Esophagus (tissue), 2 donors: Measurements from ENCODE around the gene XXYLT1. TPM values are rescaled to one million over a fixed set of nuclear protein-coding genes. Genes with fewer than 3 reads are reported as not detected.

Source experiments
- H3K27ac ChIP-seq, 2 donors: one replicate each; pipeline ENCODE4 v1.5.1; 2013; ENCODE audit warnings: low read depth in 2 of 2, mild to moderate bottlenecking in 2 of 2, inconsistent platforms in 1 of 2, low read length in 1 of 2, moderate library complexity in 1 of 2
- H3K27me3 ChIP-seq, 2 donors: one replicate each; pipeline ENCODE4 v1.6.1; 2013; ENCODE audit warnings: low read length in 2 of 2, control low read depth in 1 of 2, mild to moderate bottlenecking in 1 of 2; ENCODE audit not compliant: insufficient read depth in 2 of 2, control insufficient read depth in 1 of 2
- H3K36me3 ChIP-seq, 2 donors: one replicate each; pipeline ENCODE4 v1.6.1; 2013; ENCODE audit warnings: low read length in 1 of 2; ENCODE audit not compliant: control insufficient read depth in 2 of 2, insufficient read depth in 2 of 2
- H3K4me1 ChIP-seq, 2 donors: one replicate each; pipeline ENCODE4 v1.6.1; 2013; ENCODE audit warnings: low read length in 1 of 2; ENCODE audit not compliant: control insufficient read depth in 2 of 2, insufficient read depth in 2 of 2
- H3K4me3 ChIP-seq, 2 donors: one replicate each; pipeline ENCODE4 v1.5.1; 2013; ENCODE audit warnings: low read length in 2 of 2, mild to moderate bottlenecking in 2 of 2, low read depth in 1 of 2, moderate library complexity in 1 of 2
- H3K9me3 ChIP-seq, 2 donors: one replicate each; pipeline ENCODE4 v1.6.1; 2013; ENCODE audit warnings: mild to moderate bottlenecking in 2 of 2, low read depth in 1 of 2, low read length in 1 of 2, moderate library complexity in 1 of 2; ENCODE audit not compliant: control insufficient read depth in 2 of 2, insufficient read depth in 1 of 2
- WGBS, 2 donors: extraction: QIAGEN DNeasy Blood & Tissue Kit; methylation state at CpG; one replicate each; pipeline ENCODE4 v1.1.7; 2013; 5-methylcytosine and 5-hydroxymethylcytosine counted together
- polyA plus RNA-seq, 2 donors: library from polyadenylated mRNA; stranded (reverse); fragments of 200-250 nt; gene quantifications; one replicate each; pipeline ENCODE4 v1.2.3, GENCODE V29; 2013
- donor health status: healthy with polysubstance abuse.
- donor health status: Bipolar disorder and iron deficiency.

XXYLT1 gene
- polyA plus RNA-seq, 2 donors: 10.2 to 10.4 TPM

DNA sequence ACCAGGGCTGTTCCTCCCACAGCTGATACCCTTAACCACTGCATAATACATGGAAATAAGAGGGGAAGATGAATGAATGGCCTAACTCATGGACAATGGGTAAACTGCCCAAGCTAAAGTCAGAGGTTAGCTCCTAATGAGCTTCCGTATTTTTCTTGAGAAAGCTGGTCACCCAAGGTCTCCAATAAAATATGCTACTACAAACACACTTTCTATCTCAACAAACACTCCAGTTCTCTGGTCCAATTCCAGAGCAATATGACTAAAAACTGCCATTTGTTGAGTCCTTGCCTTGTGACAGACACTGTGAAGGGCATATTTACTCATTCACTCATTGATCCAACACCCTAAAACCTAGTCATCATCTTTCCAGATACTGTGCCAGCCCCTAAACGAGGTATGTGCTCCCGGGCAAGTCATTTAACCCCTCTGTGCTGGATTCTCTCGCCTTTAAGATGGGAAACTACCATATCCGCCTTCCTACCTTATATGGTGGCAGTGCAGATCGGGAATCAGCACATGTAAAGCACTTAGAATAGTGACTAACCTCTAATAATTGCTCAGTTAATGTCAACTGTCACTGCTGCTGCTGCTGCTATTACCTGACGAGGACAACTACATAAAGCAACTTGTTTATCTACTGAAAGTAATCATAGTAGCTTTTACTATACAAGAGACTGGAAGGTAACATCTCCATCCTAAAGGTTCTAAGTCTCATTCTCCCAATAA lies 89.1 kb downstream of the XXYLT1 start:
- Histone ChIP-seq H3K9me3 (no peaks in the 10 kb centered on the region), H3K4me1 (peaks cover 13 to 25% of the 10 kb centered on the region in 2 donors), H3K27ac (peak overlapping the region; percentile 40 to 88), H3K4me3 (no peak overlapping the region), H3K27me3 (no peaks in the 10 kb centered on the region), H3K36me3 (no peaks in the 10 kb centered on the region)
- WGBS, 2 donors: 65 to 68% methylated on average over 7 of the region's 7 CpGs

DNA sequence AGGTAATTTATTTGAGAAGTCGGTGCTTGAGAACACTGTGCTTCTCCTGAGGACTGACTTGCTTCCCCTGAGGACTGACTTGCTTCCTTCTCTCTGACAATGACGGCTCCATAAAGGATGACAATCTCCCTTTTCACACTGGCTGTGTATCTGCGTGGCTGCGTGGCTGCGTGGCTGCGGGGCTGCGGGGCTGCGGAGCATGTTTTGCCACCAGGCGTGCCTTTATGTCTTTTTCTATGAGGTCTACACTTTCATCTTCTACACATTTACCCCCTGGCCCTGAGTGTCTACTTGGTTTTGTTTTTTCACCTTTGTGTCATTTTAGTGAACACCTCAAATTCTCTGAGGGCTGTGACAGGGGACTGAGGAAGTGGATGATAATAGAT lies 89.9 kb downstream of the XXYLT1 start:
- H3K27me3 ChIP-seq: no peaks in the 10 kb centered on the region
- peak overlapping the region; percentile 40 to 88 for H3K27ac ChIP-seq
- no peaks in the 10 kb centered on the region for H3K9me3 ChIP-seq
- H3K36me3 ChIP-seq: no peaks in the 10 kb centered on the region
- no peak overlapping the region for H3K4me3 ChIP-seq
- 95 to 98% methylated on average over 9 of the region's 9 CpGs for WGBS, 2 donors
- H3K4me1 ChIP-seq: peaks cover 10 to 21% of the 10 kb centered on the region in 2 donors

- no peaks in the 10 kb centered on the region for H3K36me3 ChIP-seq
- H3K9me3 ChIP-seq: no peaks in the 10 kb centered on the region
- 82 to 86% methylated on average over 17 of the region's 17 CpGs for WGBS, 2 donors
- no peak overlapping the region for H3K4me3 ChIP-seq
- H3K4me1 ChIP-seq: peaks cover 10 to 16% of the 10 kb centered on the region in 2 donors
- H3K27me3 ChIP-seq: no peaks in the 10 kb centered on the region
- H3K27ac ChIP-seq: peak overlapping the region in 1 of 2 donors; percentile 1
Observed at GRCh38 chr3:195180490-195181112, 90.4 kb downstream of the XXYLT1 start.

DNA sequence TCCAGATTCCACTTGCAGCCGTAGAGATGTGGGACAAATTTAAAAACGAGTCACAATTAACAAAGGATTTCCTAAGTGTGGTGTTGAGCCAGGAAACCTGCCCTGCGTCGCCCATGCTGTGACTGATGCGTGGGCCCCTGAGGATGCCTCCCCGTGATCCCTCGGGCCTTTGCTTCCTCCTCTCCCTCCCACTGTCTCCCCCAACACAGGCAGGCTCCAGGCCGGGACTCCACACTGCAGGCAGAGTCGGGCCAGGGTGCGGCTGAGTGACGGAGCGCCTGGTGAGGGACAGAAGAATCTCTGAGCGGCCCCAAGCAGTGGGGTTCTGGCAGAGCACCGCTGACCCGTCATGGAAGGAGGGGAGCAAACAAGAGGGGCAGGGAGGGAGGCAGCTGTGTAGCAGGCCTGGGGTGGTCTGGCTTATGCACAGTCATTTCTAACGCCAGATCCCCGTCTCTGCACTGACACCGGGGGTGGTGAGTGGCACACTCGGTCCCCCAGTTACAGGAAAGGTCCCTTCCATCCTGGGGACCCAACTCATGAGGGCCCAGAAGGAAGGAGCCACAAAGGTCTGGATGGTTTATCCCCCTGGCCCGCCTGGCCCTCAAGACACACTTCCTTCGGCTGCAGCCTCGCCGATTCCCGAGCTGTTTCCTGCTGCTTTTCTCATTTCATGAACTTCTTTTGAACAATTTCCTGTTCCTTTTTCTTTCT lies 91.0 kb downstream of the XXYLT1 start:
- WGBS, 2 donors: 69 to 70% methylated on average over 21 to 24 of the region's 24 CpGs
- Histone ChIP-seq H3K4me3 (no peak overlapping the region), H3K36me3 (peaks cover 0 to 4% of the 10 kb centered on the region in 2 donors), H3K27me3 (no peaks in the 10 kb centered on the region), H3K27ac (peak overlapping the region; percentile 4 to 74), H3K9me3 (no peaks in the 10 kb centered on the region), H3K4me1 (peaks cover 10 to 15% of the 10 kb centered on the region in 2 donors)

DNA sequence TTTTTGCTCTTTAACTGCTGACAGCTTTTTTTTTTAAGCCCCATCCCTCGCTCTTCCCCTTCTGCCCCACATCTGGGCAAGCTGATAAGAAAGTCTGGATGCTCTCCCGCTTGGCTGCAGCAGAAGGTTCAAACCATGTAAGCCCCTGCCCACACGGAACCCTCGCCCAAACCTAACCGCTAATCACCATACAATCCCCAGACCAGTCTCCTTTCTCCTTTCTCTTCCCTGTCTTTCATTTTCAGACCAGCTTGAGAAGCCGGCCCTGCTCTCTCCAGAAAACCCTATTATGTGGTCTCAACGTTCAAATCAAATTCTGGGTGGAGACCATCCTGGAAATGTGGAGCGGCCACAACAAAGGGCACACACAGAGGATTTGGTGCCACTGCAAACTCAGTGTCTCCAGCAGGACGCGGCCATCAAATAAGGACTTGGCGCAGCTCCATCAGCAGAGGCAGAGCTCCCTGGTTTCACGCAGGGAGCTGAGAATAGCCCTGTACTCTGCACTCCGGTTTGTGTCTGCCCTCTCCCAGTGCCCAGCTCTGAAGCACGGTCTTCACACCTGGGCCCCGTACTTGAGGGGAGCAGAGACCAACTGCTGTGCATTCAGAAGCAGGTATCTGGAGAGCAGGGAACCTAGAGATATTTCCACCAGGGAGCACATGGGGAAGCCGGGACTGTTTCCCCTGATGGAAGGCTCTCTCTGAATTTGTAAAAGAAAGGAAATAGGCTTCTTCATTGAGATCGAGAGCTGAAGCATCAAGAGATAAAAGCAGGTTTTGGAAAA lies 92.6 kb downstream of the XXYLT1 start:
- Histone ChIP-seq H3K4me1 (peaks cover 8 to 15% of the 10 kb centered on the region in 2 donors), H3K9me3 (no peaks in the 10 kb centered on the region), H3K4me3 (no peak overlapping the region), H3K36me3 (peaks cover 0 to 4% of the 10 kb centered on the region in 2 donors), H3K27ac (peak overlapping the region in 1 of 2 donors; percentile 13), H3K27me3 (no peaks in the 10 kb centered on the region)
- 75 to 80% methylated on average over 17 of the region's 17 CpGs for WGBS, 2 donors

DNA sequence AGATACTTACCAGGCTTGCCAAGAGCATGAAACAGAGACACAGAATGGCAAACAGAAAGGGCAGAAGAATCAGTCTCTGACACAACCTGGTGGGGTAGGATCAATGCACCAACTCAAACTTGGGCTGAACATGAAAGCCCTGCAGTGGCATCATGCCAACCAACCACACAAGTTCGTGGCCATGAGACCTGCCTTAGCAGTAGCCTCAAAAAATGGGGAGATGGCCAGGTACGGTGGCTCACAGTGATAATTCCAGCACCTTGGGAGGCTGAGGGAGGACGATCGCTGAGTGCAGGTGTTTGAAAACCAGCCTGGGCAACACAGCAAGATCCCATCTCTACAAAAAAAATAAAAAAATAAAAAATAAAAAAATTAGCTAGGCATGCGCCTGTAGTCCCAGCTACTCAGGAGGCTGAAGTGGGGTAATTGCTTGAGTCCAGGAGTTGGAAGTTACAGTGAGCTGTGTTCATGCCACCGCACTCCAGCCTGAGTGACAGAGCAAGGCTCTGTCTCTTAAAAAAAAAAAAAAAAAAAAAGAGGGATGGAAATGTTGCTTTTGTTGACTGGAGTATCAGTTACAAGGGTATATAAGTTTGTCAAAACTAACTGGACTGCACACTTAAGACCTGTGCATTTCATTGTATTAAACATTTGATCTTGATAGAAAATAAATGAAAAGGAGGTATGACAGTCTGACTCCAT lies 93.4 kb downstream of the XXYLT1 start:
- Histone ChIP-seq H3K4me1 (peaks cover 8 to 13% of the 10 kb centered on the region in 2 donors), H3K4me3 (no peak overlapping the region)

GRCh38 chr3:195176776-195177175 lies 94.2 kb downstream of the XXYLT1 start:
- no peaks in the 10 kb centered on the region for H3K9me3 ChIP-seq
- no peak overlapping the region for H3K4me3 ChIP-seq
- peaks cover 8 to 11% of the 10 kb centered on the region in 2 donors for H3K4me1 ChIP-seq
- no peaks in the 10 kb centered on the region for H3K27me3 ChIP-seq
- H3K36me3 ChIP-seq: peaks cover 0 to 4% of the 10 kb centered on the region in 2 donors
- no peak overlapping the region for H3K27ac ChIP-seq
- WGBS, 2 donors: 96 to 97% methylated on average over 12 of the region's 12 CpGs

More for the DNA sequence above, 93.4 kb downstream of the XXYLT1 start:
- Histone ChIP-seq H3K27me3 (no peaks in the 10 kb centered on the region), H3K36me3 (peaks cover 0 to 4% of the 10 kb centered on the region in 2 donors), H3K27ac (no peak overlapping the region), H3K9me3 (no peaks in the 10 kb centered on the region)
- WGBS, 2 donors: 89 to 94% methylated on average over 6 of the region's 6 CpGs

DNA sequence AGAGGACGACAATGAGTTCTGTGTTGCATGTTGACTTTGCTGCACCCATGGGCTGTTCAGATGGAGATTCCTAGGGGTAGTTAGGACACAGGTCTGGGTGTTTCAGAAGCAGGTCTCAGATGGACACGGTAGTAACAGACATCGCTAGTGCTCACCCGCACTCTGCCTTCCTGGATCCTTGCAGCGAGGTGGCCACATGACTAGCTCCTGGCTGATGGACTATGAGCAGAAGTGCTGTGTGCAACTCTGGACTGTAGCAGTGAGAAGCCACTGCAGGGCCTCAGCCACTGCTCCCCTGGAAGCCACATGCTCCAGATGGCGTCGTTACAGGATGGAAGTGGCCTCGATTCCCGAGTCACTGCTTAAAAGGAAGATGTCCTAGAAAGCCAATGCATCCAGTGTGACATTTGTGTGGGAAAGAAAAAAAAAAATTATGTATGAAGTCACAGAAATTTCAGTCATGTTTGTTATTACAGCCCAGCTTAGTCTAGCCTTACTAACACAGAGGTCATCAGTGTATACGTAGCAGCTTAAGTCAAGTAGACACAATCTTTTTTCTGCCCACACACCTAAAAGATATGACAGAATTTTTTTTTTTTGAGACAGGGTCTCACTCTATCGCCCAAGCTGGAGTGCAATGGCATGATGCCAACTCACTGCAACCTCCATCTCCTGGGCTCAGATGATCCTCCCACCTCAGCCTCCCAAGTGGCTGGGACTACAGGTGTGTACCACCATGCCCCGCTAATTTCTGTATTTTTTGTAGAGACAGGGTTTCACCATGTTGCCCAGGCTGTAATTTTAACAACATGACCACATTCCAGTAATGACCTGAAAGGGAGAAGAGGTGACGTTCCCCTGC lies 95.3 kb downstream of the XXYLT1 start:
- no peak overlapping the region for H3K4me3 ChIP-seq
- peaks cover 0 to 4% of the 10 kb centered on the region in 2 donors for H3K36me3 ChIP-seq
- 95 to 98% methylated on average over 13 of the region's 13 CpGs for WGBS, 2 donors
- H3K4me1 ChIP-seq: peaks cover 8% of the 10 kb centered on the region in 2 donors
- no peaks in the 10 kb centered on the region for H3K27me3 ChIP-seq
- H3K27ac ChIP-seq: no peak overlapping the region
- H3K9me3 ChIP-seq: no peaks in the 10 kb centered on the region
